CD4-positive, alpha-beta T cell treated with Interleukin-17A for 4 hours (primary cell): Measurements from ENCODE around the gene OR4E2.
"Not testable (repeated sequence)": the region's sequence is repeated elsewhere in the genome, so short reads cannot be mapped to it uniquely, and the experiment has no call there.

Experiments used
- DNase-seq: peaks from one replicate; pipeline ENCODE4 v3.0.0-alpha.2; 2020; ENCODE audit warnings: mixed read lengths

OR4E2 gene

DNA sequence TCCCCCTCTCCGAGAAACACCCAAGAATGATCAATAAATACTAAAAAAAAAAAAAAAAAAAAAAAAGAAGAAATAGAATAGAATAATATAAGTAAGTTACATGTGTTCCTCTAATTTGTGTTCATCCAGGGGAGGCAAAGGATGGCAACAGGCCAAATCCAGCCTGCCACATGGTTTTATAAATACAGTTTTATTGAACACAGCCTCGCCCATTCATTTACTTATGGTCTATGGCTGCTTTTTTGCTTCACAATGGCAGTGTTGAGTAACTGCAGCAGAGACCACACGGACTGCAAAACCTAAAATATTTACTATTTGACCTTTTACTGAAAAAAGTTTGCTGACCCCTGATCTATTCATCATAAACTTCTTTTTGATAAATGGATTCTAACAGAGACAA lies 44.9 kb downstream of the OR4E2 start:
- not testable (repeated sequence) for DNase-seq

DNA sequence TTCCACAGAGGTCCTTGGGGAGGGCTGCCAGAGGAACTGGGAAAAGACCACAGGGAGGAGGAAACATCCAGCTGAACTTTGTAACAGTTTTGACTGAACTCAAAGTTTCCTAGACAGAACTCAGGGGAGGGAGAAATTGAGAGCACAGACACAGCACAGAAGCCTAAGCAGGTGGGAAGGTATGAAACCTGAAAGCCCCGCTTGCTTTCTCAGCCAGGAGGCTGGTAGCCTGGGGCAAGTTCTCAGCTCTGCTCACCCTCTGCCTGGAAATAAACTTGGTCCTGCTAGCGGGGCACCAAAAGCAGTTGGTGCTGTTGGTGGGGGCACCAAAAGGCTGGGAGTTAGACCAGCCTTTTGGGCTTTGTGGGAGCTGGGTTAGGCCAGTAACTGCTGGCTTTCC lies 45.9 kb downstream of the OR4E2 start:
- DNase-seq = no peak

DNA sequence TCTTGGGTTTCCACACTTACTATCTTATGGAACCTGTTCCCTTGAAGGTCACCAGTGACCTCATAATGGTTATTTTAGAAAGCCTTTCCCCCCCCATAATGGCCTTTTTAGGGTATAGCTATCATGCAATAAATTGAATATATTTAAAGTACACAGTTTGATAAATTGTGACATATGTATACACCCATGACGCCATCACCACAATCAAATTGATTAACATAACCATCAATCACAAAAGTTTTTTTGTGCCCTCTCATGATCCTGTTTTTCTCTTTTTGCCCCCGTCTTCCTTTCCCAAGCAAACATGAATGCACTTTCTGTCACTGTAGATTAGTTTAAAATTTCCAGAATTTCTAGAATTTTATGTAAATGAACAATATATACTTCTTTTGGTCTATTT lies 48.7 kb downstream of the OR4E2 start:
- DNase-seq = no peak

DNA sequence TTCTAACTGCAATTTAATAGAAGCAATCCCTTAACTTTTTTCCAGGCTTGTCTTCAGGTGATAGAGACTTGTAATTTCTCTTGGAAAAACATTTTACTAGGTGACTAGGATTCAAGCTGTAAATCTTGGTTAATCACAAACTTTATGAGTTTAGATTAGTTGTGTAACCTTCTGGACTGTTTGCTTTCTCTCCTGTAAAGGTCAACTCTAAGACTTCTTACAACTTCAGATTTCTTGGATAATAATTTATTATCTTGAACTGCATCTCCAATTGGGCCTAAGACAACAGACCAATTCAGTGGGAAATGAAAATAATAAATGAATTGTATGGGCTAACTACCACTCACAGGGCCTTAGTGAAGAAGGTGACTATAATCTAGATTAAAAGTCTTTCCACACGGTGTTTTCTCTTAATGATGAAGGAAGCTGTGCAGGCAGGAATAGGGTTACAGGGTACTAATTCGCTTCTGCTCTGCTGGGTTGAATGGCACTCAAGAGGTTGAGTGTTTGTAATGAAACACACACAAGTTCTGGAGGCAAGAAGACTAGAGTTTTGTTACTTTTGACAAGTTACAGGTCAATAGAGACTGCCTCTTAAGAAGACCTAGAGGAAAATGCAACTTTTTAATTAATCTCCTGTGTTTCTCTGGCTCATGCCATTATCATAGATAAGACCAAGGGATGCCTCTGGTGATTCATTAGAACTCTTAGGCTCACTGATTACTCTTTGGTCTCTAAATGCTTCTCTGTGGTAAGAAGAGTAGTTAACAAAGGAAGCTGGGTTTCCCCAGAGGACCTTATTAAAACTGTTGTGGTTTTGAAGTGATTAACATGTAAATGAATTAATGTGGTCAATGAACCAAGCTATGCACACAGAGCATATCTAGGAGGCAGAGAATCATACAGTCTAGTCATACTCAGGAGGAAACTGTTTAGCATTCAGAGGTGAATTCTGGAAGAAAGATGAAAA lies 50.0 kb downstream of the OR4E2 start:
- no peak for DNase-seq

DNA sequence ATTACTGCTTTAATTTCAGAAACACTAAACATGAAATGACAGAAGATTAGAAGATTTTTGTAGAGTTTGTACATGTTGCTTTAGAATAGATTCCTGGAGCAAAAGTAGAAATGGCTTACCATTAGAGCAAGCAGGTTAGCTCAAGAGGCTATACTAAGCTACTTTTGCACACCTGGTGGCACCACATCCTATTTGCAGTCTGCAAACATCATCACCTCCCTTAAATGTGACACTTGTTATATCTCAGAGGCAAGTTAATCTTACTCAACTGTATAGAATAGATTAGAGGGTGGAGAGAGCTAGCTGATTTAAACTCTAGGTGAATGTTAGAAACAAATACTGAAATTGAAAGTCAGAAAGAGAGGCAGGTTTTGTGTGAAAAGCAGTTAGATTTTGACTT lies 50.7 kb downstream of the OR4E2 start:
- no peak for DNase-seq

DNA sequence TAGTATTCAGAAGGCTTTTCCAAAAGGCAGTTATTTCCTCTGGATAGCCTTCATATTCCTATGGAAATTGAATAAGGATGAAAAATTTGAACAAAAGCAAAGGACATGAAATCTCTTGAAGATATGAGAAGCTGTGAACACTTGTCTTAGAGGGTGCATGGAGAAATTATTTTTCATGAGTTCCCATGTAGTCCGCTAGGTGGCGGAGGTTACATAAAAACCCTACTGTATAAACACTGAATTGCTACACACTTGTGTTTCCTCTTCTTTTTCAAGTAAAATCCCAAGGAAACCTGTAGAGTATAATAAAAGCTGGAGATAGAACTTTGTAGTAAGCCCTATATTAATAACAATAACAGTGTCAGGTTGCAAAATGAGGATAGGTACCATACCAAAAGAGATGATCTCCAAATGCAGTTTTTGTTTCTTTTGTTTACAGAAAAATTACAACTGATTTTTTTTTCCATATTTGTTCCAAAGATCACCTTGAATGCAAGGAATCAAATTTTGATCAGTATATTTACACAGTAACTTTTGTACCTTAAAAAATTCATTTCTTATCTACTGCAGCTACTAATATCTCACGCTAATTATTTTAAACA lies 57.8 kb downstream of the OR4E2 start:
- peak; percentile 40 for DNase-seq

DNA sequence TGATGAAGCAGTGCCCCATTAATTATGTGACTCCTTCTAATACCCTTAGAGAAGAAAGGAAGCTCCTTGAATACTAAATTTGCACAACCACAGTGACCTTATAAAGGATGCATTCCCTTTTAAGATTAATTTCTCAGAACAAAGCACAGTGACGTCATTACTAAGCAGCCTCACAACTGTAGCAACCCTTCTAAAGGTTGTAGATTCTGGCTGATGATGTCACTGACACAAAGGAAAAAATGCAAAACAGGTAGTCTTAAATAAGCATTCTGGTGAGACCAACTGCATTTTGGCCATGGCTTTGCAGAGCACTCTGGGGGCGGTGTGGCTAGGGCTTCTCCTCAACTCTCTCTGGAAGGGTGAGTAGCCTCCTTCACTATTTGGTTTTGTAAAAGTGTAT lies 58.4 kb downstream of the OR4E2 start:
- no peak for DNase-seq

DNA sequence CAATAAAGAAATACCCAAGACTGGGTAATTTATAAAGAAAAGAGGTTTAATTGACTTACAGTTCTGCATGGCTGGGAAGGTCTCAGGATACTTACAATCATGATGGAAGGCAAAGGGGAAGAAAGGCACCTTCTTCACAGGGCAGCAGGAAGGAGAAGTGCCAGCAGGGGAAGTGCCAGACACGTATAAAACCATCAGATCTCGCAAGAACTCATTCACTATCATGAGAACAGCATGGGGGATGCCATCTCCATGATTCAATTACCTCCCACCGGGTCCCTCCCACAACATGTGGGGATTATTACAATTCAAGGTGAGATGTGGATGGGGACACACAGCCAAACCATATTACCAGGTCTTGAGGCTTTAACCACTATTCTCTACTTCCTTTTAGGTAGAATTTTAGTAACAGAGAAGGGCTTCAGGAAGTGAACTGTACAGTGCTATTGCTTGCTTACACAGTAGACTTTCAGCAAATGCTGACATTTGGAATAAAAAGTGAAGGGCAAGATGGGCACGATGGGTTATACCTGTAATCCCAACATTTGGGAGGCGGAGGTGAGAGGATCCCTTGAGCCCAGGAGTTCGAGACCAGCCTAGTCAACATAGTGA lies 60.8 kb downstream of the OR4E2 start:
- no peak for DNase-seq
